C4-2B (cell line): Measurements from ENCODE around the gene CCSER1.
"Not testable (repeated sequence)": the region's sequence is repeated elsewhere in the genome, so short reads cannot be mapped to it uniquely, and the experiment has no call there.

Source experiments
- CTCF ChIP-seq: fragments of 450-650 bp; conservative IDR thresholded peaks from 2 replicates; pipeline ENCODE4 v1.5.1; 2017; ENCODE audit warnings: mild to moderate bottlenecking
- ZFX ChIP-seq: fragments of 450-650 bp; IDR thresholded peaks from 2 replicates; pipeline ENCODE4 v1.6.1; 2017

GRCh38 chr4:91356496-91356895 is 1229.3 kb downstream of the CCSER1 start:
- TF ChIP-seq CTCF, ZFX: not testable (repeated sequence)
